Stimulated activated effector memory CD8-positive, alpha-beta T cell treated with anti-CD3 and anti-CD28 coated beads, Interleukin-12 subunit alpha, Interleukin-12 subunit beta, amount 100 ng/mL, for 72 hours (primary cell): ENCODE data around the gene PRKCI.
A peak's percentile ranks its signal among the peaks of the same experiment; 100 is the strongest.
"Not testable (repeated sequence)": the region's sequence is repeated elsewhere in the genome, so short reads cannot be mapped to it uniquely, and the experiment has no call there.

Experiments
- ATAC-seq: fragments of 150-1000 bp; cut with Tn5 transposase; 2 replicates; pipeline ENCODE4 v1.10.0; 2021
- DNase-seq, 2 donors: peaks; one replicate each; pipeline ENCODE4 v3.0.0; 2021 to 2022; ENCODE audit warnings: low spot score in 2 of 2
- H3K27ac Mint-ChIP-seq: one replicate; pipeline ENCODE4 v1.8.0; 2022; ENCODE audit warnings: mild to moderate bottlenecking, mixed read lengths
- H3K36me3 Mint-ChIP-seq: one replicate; pipeline ENCODE4 v1.8.0; 2022; ENCODE audit warnings: mild to moderate bottlenecking, mixed read lengths
- H3K4me1 Mint-ChIP-seq: one replicate; pipeline ENCODE4 v1.8.0; 2022; ENCODE audit warnings: mixed read lengths
- H3K4me3 Mint-ChIP-seq: one replicate; pipeline ENCODE4 v1.8.0; 2022; ENCODE audit warnings: mild to moderate bottlenecking, mixed read lengths
- H3K9me3 Mint-ChIP-seq: one replicate; pipeline ENCODE4 v1.8.0; 2022; ENCODE audit warnings: mixed read lengths

PRKCI gene

DNA sequence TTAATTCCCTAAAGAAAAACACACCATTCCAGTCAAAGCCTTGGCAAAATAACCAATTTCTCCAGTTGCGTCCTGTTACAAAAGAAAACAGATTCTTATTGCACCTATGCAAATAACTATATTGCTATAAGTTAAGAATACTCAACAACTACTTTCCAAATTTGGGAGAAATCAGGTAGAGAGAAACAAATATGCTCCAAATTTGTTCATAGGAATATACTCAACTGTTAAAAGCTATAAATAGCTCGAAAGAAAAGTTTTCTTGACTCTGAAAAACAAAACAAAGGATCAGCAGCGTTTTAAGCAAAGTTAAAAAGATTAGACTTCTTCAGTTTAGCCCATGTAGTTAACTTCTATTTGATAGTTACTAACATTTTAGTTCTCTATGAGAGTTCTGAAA lies 115.2 kb downstream of the PRKCI start:
- peaks cover 7% of the 10 kb centered on the region for H3K9me3 Mint-ChIP-seq
- no peaks in the 10 kb centered on the region for H3K36me3 Mint-ChIP-seq
- no peak for DNase-seq
- no peaks in the 10 kb centered on the region for H3K4me1 Mint-ChIP-seq
- no peak for ATAC-seq
- no peak overlapping the region for H3K4me3 Mint-ChIP-seq
- no peak overlapping the region for H3K27ac Mint-ChIP-seq

DNA sequence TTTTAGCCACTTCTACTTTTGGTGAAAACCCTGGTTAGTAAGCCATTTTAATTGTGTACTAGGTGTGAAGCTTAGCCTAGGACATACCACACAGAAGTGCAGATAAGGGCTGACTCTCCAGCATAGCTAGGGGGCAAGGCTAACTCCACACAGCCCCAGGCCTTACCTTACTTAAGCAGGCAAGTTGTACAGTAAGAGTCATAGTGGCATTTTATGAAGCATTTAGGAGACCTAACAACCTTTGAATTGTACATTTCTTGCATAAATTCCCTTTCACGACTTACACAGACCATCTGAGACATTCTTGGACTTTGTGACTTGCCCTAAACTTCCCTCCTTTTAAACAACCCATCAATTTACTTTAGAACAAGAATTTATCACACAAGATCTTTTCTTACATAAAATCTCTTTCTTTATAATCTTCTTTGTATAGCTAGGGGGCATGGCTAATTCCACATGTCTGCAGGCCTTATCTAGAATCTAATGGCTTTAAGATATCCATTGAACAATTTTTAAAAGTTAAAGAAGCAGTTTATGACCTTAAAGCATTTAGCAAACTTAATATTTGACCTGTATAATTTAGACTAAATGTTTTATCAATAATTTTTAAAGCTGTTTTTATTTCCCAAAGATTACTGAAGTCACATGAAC lies 116.6 kb downstream of the PRKCI start:
- Mint-ChIP-seq H3K4me3 (no peak overlapping the region), H3K27ac (no peak overlapping the region), H3K36me3 (no peaks in the 10 kb centered on the region), H3K4me1 (no peaks in the 10 kb centered on the region), H3K9me3 (peaks cover 7% of the 10 kb centered on the region)
- DNase-seq (no peak), ATAC-seq (no peak)

- H3K4me1 Mint-ChIP-seq, H3K9me3 Mint-ChIP-seq, H3K4me3 Mint-ChIP-seq, ATAC-seq, DNase-seq, H3K27ac Mint-ChIP-seq, H3K36me3 Mint-ChIP-seq: not testable (repeated sequence)
Observed at GRCh38 chr3:170342273-170342672, 120.0 kb downstream of the PRKCI start.

- not testable (repeated sequence) for H3K9me3 Mint-ChIP-seq, DNase-seq, H3K27ac Mint-ChIP-seq, H3K4me1 Mint-ChIP-seq, ATAC-seq, H3K4me3 Mint-ChIP-seq, H3K36me3 Mint-ChIP-seq
Observed at GRCh38 chr3:170343859-170344258, 121.6 kb downstream of the PRKCI start.

GRCh38 chr3:170344971-170345370 lies 122.7 kb downstream of the PRKCI start:
- no peaks in the 10 kb centered on the region for H3K36me3 Mint-ChIP-seq
- DNase-seq, result no peak
- H3K4me3 Mint-ChIP-seq, result no peak overlapping the region
- H3K4me1 Mint-ChIP-seq, result no peaks in the 10 kb centered on the region
- no peaks in the 10 kb centered on the region for H3K9me3 Mint-ChIP-seq
- H3K27ac Mint-ChIP-seq, result no peak overlapping the region
- ATAC-seq, result no peak

DNA sequence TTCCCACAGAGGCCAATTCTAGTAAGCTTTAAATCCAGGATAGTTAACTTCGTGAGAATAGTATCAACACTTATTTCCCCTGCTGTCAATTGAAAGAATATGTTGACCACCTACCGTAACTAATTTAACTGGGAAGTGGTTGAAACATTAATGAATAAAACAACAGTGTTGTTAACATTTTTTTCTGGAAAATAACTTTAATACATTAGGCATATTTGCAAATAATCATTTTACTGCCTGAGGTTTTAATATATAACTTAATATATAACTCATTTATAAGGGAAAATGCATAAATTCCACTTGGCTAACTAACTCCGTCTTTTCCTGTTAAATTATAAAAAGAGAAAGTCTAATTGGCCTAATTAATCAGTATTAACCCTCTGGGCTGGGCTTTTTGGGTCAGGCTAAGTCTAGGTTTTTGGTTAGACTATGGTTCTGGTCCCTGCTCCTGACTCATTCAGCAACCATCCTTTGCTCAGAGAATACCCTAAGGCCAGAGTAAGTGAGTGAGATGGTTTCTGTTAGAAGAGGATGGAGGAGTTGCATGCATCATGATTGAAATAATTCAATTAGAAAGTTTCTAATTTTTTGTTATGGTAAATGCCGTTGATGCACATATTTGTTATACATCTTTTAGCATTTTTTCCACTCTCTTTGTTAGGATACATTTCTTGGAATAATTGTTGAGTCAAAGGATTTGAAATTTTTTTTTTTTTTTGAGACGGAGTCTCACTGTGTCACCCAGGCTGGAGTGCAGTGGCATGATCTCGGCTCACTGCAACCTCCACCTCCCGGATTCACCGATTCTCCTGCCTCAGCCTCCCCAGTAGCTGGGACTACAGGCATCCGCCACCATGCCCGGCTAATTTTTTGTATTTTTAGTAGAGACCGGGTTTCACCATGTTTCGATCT lies 124.5 kb downstream of the PRKCI start:
- H3K9me3 Mint-ChIP-seq, result no peaks in the 10 kb centered on the region
- no peak overlapping the region for H3K4me3 Mint-ChIP-seq
- no peaks in the 10 kb centered on the region for H3K4me1 Mint-ChIP-seq
- no peaks in the 10 kb centered on the region for H3K36me3 Mint-ChIP-seq
- no peak overlapping the region for H3K27ac Mint-ChIP-seq
- DNase-seq (no peak), ATAC-seq (peak; percentile 62)

DNA sequence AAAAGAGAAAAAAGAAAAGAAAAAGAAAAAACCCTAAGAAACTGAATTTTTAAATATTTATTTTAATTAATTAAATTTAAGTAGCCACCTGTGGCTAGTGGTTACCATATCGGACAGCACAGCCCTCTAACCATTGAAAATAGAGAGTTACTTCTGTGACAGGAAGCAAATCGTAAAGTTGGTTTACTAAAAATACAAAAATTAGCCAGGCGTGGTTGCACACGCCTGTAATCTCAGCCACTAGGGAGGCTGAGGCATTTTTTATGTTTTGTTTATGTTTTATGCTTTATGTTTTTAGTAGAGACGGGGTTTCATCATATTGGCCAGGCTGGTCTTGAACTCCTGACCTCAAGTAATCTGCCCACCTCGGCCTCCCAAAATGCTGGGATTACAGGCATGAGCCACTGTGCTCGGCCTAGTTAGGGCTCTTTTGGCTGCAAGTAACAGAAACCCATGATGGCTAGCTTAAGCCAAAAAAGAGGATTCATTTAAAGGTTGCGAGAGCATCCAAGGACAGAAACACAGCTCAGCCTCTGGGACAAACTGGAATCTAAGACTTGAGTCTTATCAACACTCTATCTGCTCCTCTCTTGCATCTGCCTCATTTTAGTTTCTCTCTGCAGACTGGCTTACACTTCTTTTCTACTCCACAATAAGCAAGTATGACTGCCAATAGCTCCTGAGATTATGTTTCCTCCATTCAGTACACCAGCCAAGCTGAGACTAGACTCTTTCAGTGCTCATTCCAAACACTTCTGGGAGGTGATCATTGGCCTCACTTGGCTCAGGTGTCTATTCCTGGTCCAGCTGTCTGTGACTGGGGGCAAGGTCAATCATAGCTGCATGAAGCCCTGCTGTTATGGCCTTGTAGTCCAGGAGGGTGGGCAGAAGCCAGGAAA lies 128.5 kb downstream of the PRKCI start:
- no peak overlapping the region for H3K27ac Mint-ChIP-seq
- no peak overlapping the region for H3K4me3 Mint-ChIP-seq
- DNase-seq, result no peak
- no peak for ATAC-seq
- peaks cover under 1% of the 10 kb centered on the region for H3K36me3 Mint-ChIP-seq
- peaks cover 19% of the 10 kb centered on the region for H3K4me1 Mint-ChIP-seq
- H3K9me3 Mint-ChIP-seq, result no peaks in the 10 kb centered on the region

GRCh38 chr3:170352936-170353335 lies 130.7 kb downstream of the PRKCI start:
- no peaks in the 10 kb centered on the region for H3K9me3 Mint-ChIP-seq
- ATAC-seq (peak; percentile 2), DNase-seq (no peak)
- peaks cover 16% of the 10 kb centered on the region for H3K36me3 Mint-ChIP-seq
- no peak overlapping the region for H3K27ac Mint-ChIP-seq
- H3K4me1 Mint-ChIP-seq, result peaks cover 27% of the 10 kb centered on the region
- H3K4me3 Mint-ChIP-seq, result no peak overlapping the region

- DNase-seq (no peak), ATAC-seq (no peak)
- H3K9me3 Mint-ChIP-seq, result no peaks in the 10 kb centered on the region
- no peak overlapping the region for H3K27ac Mint-ChIP-seq
- H3K36me3 Mint-ChIP-seq, result peaks cover 21% of the 10 kb centered on the region
- H3K4me3 Mint-ChIP-seq, result no peak overlapping the region
- peaks cover 31% of the 10 kb centered on the region for H3K4me1 Mint-ChIP-seq
Observed at GRCh38 chr3:170353485-170353884, 131.3 kb downstream of the PRKCI start.

DNA sequence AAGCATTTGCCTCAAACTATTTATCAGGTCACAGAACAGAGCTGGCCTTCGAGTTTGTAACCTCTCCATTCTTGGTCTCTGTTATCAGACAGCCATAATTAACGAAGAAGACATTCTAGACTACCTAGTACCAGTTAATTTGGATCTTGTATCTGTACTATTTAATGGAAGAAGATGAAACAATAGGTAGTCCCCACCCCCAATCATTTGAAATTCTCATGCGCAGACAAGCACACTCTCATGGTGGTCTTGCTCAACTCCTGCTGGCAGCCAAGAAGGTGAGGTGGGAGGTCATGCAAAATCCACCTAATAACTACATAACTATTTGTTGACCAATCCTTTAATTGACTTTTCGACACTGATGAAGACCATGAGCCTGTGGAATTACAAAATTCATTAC lies 132.5 kb downstream of the PRKCI start:
- no peak for DNase-seq
- Mint-ChIP-seq H3K36me3 (peaks cover 34% of the 10 kb centered on the region), H3K4me1 (peaks cover 37% of the 10 kb centered on the region), H3K9me3 (no peaks in the 10 kb centered on the region), H3K4me3 (no peak overlapping the region), H3K27ac (no peak overlapping the region)
- no peak for ATAC-seq
